Prostate gland (tissue), 2 donors: ENCODE results near the gene KCNA4.

Source experiments
- CTCF ChIP-seq, 4 experiments: fragments of 200-600 bp in 2 of 4; fragments of 450-650 bp in 2 of 4; sonication (generic) in 2 of 4; IDR thresholded peaks; 1 replicate in 3 of 4; 2 replicates in 1 of 4; pipeline ENCODE4 v1.5.1; 2016 to 2019; ENCODE audit warnings: antibody characterized with exemption in 4 of 4, mild to moderate bottlenecking in 2 of 4, moderate library complexity in 2 of 4
- POLR2A ChIP-seq: fragments of 450-650 bp; IDR thresholded peaks from one replicate; pipeline ENCODE4 v1.6.1; 2016; ENCODE audit warnings: antibody characterized with exemption, mild to moderate bottlenecking
- POLR2AphosphoS5 ChIP-seq: sonication (generic); formaldehyde crosslinking; IDR thresholded peaks from one replicate; pipeline ENCODE4 v1.6.1; 2017; ENCODE audit warnings: antibody characterized with exemption

GRCh38 chr11:30045921-30046577 is 29.2 kb upstream of the KCNA4 start:
- TF ChIP-seq CTCF (IDR thresholded peaks at IDR 0.05) (no peak), POLR2A (no peak), POLR2AphosphoS5 (no peak)
